ENCODE data around the gene B3GNT3.

DNA sequence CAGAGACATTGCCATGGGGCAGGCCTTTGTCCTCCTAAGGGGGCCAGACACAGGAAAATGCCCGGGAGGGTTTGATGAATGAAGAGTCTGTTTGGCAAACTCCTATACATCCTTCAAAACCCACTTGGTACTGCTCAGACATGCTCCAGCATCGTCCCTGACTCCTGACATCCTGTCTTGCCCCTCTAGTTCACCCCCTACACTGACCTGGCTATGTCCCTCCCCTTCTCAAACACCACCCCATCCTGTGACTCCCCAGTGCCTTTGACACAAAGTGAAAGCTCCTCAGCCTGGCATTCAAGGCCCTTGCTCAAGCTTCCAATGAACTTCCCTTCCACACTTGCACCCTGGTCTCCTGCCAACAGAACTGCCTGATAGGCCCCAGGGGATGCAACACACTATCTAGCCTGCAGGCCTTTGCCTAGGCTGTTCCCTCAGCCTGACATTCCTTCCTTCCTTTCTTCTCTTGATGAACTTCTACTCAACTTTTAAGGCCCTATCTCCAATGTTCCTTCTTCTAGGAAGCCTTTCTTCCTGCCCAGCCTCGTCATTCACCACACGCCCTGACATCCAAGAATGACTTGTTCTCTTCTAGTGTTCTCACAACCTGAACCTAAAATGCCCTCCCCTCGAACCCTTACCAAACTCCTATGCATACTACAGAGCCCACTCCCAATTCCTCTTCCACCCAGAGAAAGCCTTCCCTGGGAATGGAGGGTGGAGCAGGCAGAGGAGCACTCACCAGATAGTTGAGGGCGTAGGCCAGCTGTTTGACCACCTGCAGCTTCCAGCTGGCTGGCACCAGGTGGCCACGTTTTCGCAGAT, 40.5 kb downstream of the B3GNT3 start:
- TF ChIP-seq, protein P1, sequence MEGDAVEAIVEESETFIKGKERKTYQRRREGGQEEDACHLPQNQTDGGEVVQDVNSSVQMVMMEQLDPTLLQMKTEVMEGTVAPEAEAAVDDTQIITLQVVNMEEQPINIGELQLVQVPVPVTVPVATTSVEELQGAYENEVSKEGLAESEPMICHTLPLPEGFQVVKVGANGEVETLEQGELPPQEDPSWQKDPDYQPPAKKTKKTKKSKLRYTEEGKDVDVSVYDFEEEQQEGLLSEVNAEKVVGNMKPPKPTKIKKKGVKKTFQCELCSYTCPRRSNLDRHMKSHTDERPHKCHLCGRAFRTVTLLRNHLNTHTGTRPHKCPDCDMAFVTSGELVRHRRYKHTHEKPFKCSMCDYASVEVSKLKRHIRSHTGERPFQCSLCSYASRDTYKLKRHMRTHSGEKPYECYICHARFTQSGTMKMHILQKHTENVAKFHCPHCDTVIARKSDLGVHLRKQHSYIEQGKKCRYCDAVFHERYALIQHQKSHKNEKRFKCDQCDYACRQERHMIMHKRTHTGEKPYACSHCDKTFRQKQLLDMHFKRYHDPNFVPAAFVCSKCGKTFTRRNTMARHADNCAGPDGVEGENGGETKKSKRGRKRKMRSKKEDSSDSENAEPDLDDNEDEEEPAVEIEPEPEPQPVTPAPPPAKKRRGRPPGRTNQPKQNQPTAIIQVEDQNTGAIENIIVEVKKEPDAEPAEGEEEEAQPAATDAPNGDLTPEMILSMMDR (conservative IDR thresholded peaks at IDR 0.05; ENCODE audit: low read length): no peak
- no peak for TF ChIP-seq EZH2phosphoT487 (IDR thresholded peaks at IDR 0.05; ENCODE audit: borderline replicate concordance)
